GM12878 (cell line): Measurements from ENCODE around the gene FRMD3. TPM values are rescaled to one million over a fixed set of nuclear protein-coding genes. Genes with fewer than 3 reads are reported as not detected.

Experiments used
- ATAC-seq: fragments of 200-7000 bp; cut with Tn5 transposase; 3 replicates; pipeline ENCODE4 v1.9.1; 2020; ENCODE audit warnings: mild to moderate bottlenecking, moderate library complexity
- BruUV-seq: library from RNA; stranded (reverse); fragments of 400-500 nt; replicated peaks from 2 replicates; lab custom pipeline; 2021; lab: Mats Ljungman, UMichigan
- CTCF ChIA-PET: fragments of 300-600 bp; sonication (Branson Sonifier 250); formaldehyde crosslinking; extraction: SDS; loops from one replicate; lab custom pipeline; 2021; ENCODE audit warnings: inconsistent platforms; lab: Yijun Ruan, JAX
- POLR2A ChIA-PET: fragments of 350-600 bp; formaldehyde crosslinking; extraction: SDS; loops from one replicate; lab custom pipeline; 2021; ENCODE audit warnings: inconsistent platforms; lab: Charles Lee
- RAD21 ChIA-PET: fragments of 300-600 bp; sonication (Branson Sonifier 250); formaldehyde crosslinking; loops from one replicate; lab custom pipeline; 2023; ENCODE audit warnings: antibody characterized with exemption; ENCODE audit not compliant: unreplicated experiment; lab: Charles Lee
- SMC1A ChIA-PET: fragments of 300-600 bp; sonication (Branson Sonifier 250); formaldehyde crosslinking; loops from one replicate; lab custom pipeline; 2023; ENCODE audit not compliant: unreplicated experiment, uncharacterized antibody; lab: Charles Lee
- DNase-seq: peaks from one replicate; pipeline ENCODE4 v3.0.0-alpha.2; 2011; ENCODE audit warnings: low read depth, low spot score
- FAIRE-seq: peaks from 3 replicates; lab custom pipeline; 2011; peaks lifted over from hg19 to GRCh38; lab: Jason Lieb, UNC
- H2AFZ ChIP-seq: 2 replicates; pipeline ENCODE4 v1.6.0; 2011; ENCODE audit warnings: low read depth, low read length, control low read depth; ENCODE audit not compliant: control insufficient read depth
- H3K27ac ChIP-seq: 2 replicates; pipeline ENCODE4 v1.5.1; 2011; ENCODE audit warnings: control low read depth; ENCODE audit not compliant: control insufficient read depth, insufficient read depth
- H3K27me3 ChIP-seq, 2 experiments: replicated peaks in 1 of 2; 2 replicates each; pipeline versions ENCODE4 v1.6.0 to v1.6.1; 2011; ENCODE audit warnings: low read length in 1 of 2; ENCODE audit not compliant: control insufficient read depth in 2 of 2, insufficient read depth in 2 of 2
- H3K36me3 ChIP-seq, 2 experiments: 2 replicates each; pipeline ENCODE4 v1.5.1; 2011; ENCODE audit warnings: low read length in 1 of 2; ENCODE audit not compliant: control insufficient read depth in 2 of 2, insufficient read depth in 2 of 2
- H3K4me1 ChIP-seq: 2 replicates; pipeline ENCODE4 v1.6.1; 2011; ENCODE audit warnings: mild to moderate bottlenecking, low read length, moderate library complexity, mixed read lengths; ENCODE audit not compliant: control insufficient read depth, insufficient read depth
- H3K4me2 ChIP-seq: 2 replicates; pipeline ENCODE4 v1.6.0; 2011; ENCODE audit warnings: control low read depth; ENCODE audit not compliant: control insufficient read depth, insufficient read depth
- H3K4me3 ChIP-seq: fragments of 200-600 bp; sonication (generic); 2 replicates; pipeline ENCODE4 v1.5.1; 2016
- H3K79me2 ChIP-seq: 2 replicates; pipeline ENCODE4 v1.6.0; 2011; ENCODE audit warnings: low read length; ENCODE audit not compliant: control insufficient read depth, insufficient read depth
- H3K9ac ChIP-seq: 2 replicates; pipeline ENCODE4 v1.8.0; 2011; ENCODE audit warnings: low read length, control low read depth, mixed read lengths; ENCODE audit not compliant: control insufficient read depth, insufficient read depth
- H3K9me3 ChIP-seq: replicated peaks from 3 replicates; pipeline ENCODE4 v1.5.1; 2011; ENCODE audit warnings: mild to moderate bottlenecking, low read length; ENCODE audit not compliant: control insufficient read depth, insufficient read depth
- H4K20me1 ChIP-seq: 2 replicates; pipeline ENCODE4 v1.6.0; 2011; ENCODE audit not compliant: control insufficient read depth, insufficient read depth
- ASH2L ChIP-seq: fragments of 300-600, 200-600 bp; sonication (generic); IDR thresholded peaks from 2 replicates; pipeline ENCODE4 v1.6.1; 2017; ENCODE audit warnings: low read depth, mild to moderate bottlenecking, borderline replicate concordance
- ATF7 ChIP-seq: fragments of 450-650 bp; IDR thresholded peaks from 2 replicates; pipeline ENCODE4 v1.6.1; 2016; ENCODE audit warnings: low read depth, mild to moderate bottlenecking
- CBFB ChIP-seq: IDR thresholded peaks from 2 replicates; pipeline ENCODE4 v1.6.1; 2016; ENCODE audit warnings: antibody characterized with exemption, low read depth
- CHD4 ChIP-seq: fragments of 200-600 bp; sonication (generic); IDR thresholded peaks from 2 replicates; pipeline ENCODE4 v1.6.1; 2016; ENCODE audit warnings: mild to moderate bottlenecking
- FOXK2 ChIP-seq: fragments of 450-650 bp; IDR thresholded peaks from 2 replicates; pipeline ENCODE4 v1.6.1; 2017; ENCODE audit warnings: mild to moderate bottlenecking, moderate library complexity
- KDM1A ChIP-seq: fragments of 200-600 bp; sonication (generic); IDR thresholded peaks from 2 replicates; pipeline ENCODE4 v1.6.1; 2016; ENCODE audit warnings: borderline replicate concordance
- MLLT1 ChIP-seq: fragments of 450-650 bp; IDR thresholded peaks from 2 replicates; pipeline ENCODE4 v1.6.1; 2016; ENCODE audit warnings: mild to moderate bottlenecking
- NFXL1 ChIP-seq: fragments of 450-650 bp; IDR thresholded peaks from 2 replicates; pipeline ENCODE4 v1.6.1; 2017; ENCODE audit warnings: antibody characterized with exemption, mild to moderate bottlenecking, borderline replicate concordance
- PRDM15 ChIP-seq: fragments of 450-650 bp; formaldehyde crosslinking; IDR thresholded peaks from 2 replicates; pipeline ENCODE4 v1.4.0; 2020; ENCODE audit warnings: mild to moderate bottlenecking, moderate library complexity
- RB1 ChIP-seq: fragments of 450-650 bp; formaldehyde crosslinking; IDR thresholded peaks from 2 replicates; pipeline ENCODE4 v1.6.1; 2017; ENCODE audit warnings: mild to moderate bottlenecking, borderline replicate concordance
- RELB ChIP-seq: fragments of 450-650 bp; IDR thresholded peaks from 2 replicates; pipeline ENCODE4 v1.6.1; 2017; ENCODE audit warnings: low read depth, mild to moderate bottlenecking, moderate library complexity
- SIN3A ChIP-seq: IDR thresholded peaks from 2 replicates; pipeline ENCODE4 v1.6.1; 2012; ENCODE audit warnings: low read depth, low read length, improper control_type of control experiment
- SMC3 ChIP-seq: IDR thresholded peaks from 2 replicates; pipeline ENCODE4 v1.6.1; 2011; ENCODE audit warnings: low read length, improper control_type of control experiment, borderline replicate concordance
- YBX1 ChIP-seq: fragments of 450-650 bp; IDR thresholded peaks from 2 replicates; pipeline ENCODE4 v1.6.1; 2016; ENCODE audit warnings: antibody characterized with exemption
- ZNF592 ChIP-seq: fragments of 450-650 bp; IDR thresholded peaks from 2 replicates; pipeline ENCODE4 v1.6.1; 2017; ENCODE audit warnings: mild to moderate bottlenecking, moderate library complexity
- WGBS: methylation state at CpG from one replicate; pipeline ENCODE4 v1.1.6; 2016; ENCODE audit warnings: low lambda C conversion rate; ENCODE audit not compliant: insufficient replicate concordance, insufficient coverage; ENCODE audit errors: missing lambda C conversion rate; 5-methylcytosine and 5-hydroxymethylcytosine counted together
- in situ Hi-C: fragments of 300-500 bp; cut with MboI; formaldehyde crosslinking; loops from 9 replicates; pipeline ENCODE4 v1.14.3; 2018; ENCODE audit warnings: mixed read lengths
- intact Hi-C: fragments of 100-400 bp; cut with micrococcal nuclease; formaldehyde crosslinking; loops from one replicate; pipeline ENCODE4 v1.14.2; 2022; ENCODE audit not compliant: unreplicated experiment
- polyA plus RNA-seq, 11 experiments: library from polyadenylated mRNA; depleted of rRNA in 4 of 11; unstranded in 6 of 11; stranded (reverse) in 5 of 11; fragments of >200 nt; fragmentation: Nextera tagmentation in 4 of 11; fragmentation: Illumina TruSeq in 1 of 11; extraction: Ambion mirVana in 4 of 11; extraction: Trizol in 1 of 11; gene quantifications; 1 replicate in 1 of 11; 2 replicates in 10 of 11; pipeline versions ENCODE4 v1.2.1 to v1.2.3, GENCODE V29; 2011 to 2016; ENCODE audit warnings: inconsistent platforms in 2 of 11, missing spikeins in 2 of 11, low read depth in 1 of 11
- total RNA-seq, 4 experiments: library from RNA; depleted of rRNA in 3 of 4; stranded (reverse); fragments of >200 nt in 3 of 4; fragmentation: Illumina TruSeq in 1 of 4; extraction: Trizol in 1 of 4; gene quantifications; 2 replicates each; pipeline versions ENCODE4 v1.2.1 to v1.2.3, GENCODE V29; 2013 to 2021

Gene FRMD3
- total and polyA plus RNA-seq, 10 of the 15 experiments (the other 5 are each of a cell fraction or from before 2014, with no cell fraction given): 0.04 to 0.68 (median 0.21) TPM; not detected in 1

GRCh38 chr9:83508067-83508466, 30.1 kb downstream of the FRMD3 start:
- Histone ChIP-seq H3K4me3 (no peak overlapping the region), H3K27ac (no peak overlapping the region)
- POLR2A ChIA-PET: no interaction called here
- TF ChIP-seq PRDM15 (CRISPR knock-in tag) (no peak), YBX1 (no peak), MLLT1 (no peak), NFXL1 (no peak), KDM1A (no peak), RB1 (no peak), ASH2L (no peak), SIN3A (no peak), ZNF592 (no peak), FOXK2 (no peak), ATF7 (no peak), SMC3 (no peak), RELB (no peak), CBFB (no peak), CHD4 (no peak)
- TF ChIP-seq, all 136 proteins: peak for 0
- H3K36me3 ChIP-seq: no peaks in the 10 kb centered on the region
- H3K9ac ChIP-seq: no peak overlapping the region
- H3K4me2 ChIP-seq: no peak overlapping the region
- intact Hi-C loops: no loop called here
- no peaks in the 10 kb centered on the region for H4K20me1 ChIP-seq
- no peaks in the 10 kb centered on the region for H3K27me3 ChIP-seq
- no peaks in the 10 kb centered on the region for H3K79me2 ChIP-seq
- WGBS: 66% methylated on average over 4 of the region's 4 CpGs
- ChIA-PET SMC1A (no interaction called here), RAD21 (no interaction called here), CTCF (no interaction called here)
- in situ Hi-C loops: no loop called here
- FAIRE-seq (no peak), DNase-seq (no peak), ATAC-seq (0 out of 3 replicates have a peak, but pooled peaks have one; percentile 12)
- no TSS peak for BruUV-seq
- no peaks in the 10 kb centered on the region for H3K9me3 ChIP-seq
- no peak overlapping the region for H2AFZ ChIP-seq
- H3K4me1 ChIP-seq: 0 out of 2 replicates have a peak, but pooled peaks cover 2% of the 10 kb centered on the region
